GM12878 (cell line): ENCODE measurements around the gene LYZL1.

Experiments used
- CREB1 ChIP-seq: IDR thresholded peaks from 2 replicates; pipeline ENCODE4 v1.6.1; 2012; ENCODE audit warnings: low read depth, mild to moderate bottlenecking, inconsistent platforms
- CREM ChIP-seq: IDR thresholded peaks from 2 replicates; pipeline ENCODE4 v1.6.1; 2014; ENCODE audit warnings: antibody characterized with exemption, low read depth
- ESRRA ChIP-seq: IDR thresholded peaks from 2 replicates; pipeline ENCODE4 v1.6.1; 2012; ENCODE audit warnings: mild to moderate bottlenecking, low read length, improper control_type of control experiment
- EZH2 ChIP-seq: IDR thresholded peaks from 2 replicates; pipeline ENCODE4 v1.6.1; 2012; ENCODE audit warnings: low read depth, mild to moderate bottlenecking, control low read depth, inconsistent platforms, low read length, borderline replicate concordance; ENCODE audit not compliant: control insufficient read depth
- GATAD2B ChIP-seq: fragments of 450-650 bp; conservative IDR thresholded peaks from 2 replicates; pipeline ENCODE4 v1.6.1; 2017; ENCODE audit warnings: low read depth, mild to moderate bottlenecking, moderate library complexity
- POLR2A ChIP-seq: IDR thresholded peaks from 2 replicates; pipeline ENCODE4 v1.6.1; 2011; ENCODE audit warnings: low read depth, mild to moderate bottlenecking, low read length
- RCOR1 ChIP-seq: conservative IDR thresholded peaks from 2 replicates; pipeline ENCODE4 v1.6.1; 2012; ENCODE audit warnings: low read depth, low read length, improper control_type of control experiment
- SRF ChIP-seq, 2 experiments: IDR thresholded peaks; 2 replicates each; pipeline ENCODE4 v1.6.1; 2011; ENCODE audit warnings: low read depth in 2 of 2, low read length in 2 of 2, mild to moderate bottlenecking in 1 of 2, moderate library complexity in 1 of 2
- TCF12 ChIP-seq: IDR thresholded peaks from 2 replicates; pipeline ENCODE4 v1.6.1; 2011; ENCODE audit warnings: low read depth, mild to moderate bottlenecking, low read length
- TF ChIP-seq, protein P1 (sequence below), 3 experiments: IDR thresholded peaks in 2 of 3; conservative IDR thresholded peaks in 1 of 3; 2 replicates each; pipeline ENCODE4 v1.5.1; 2011; ENCODE audit warnings: low read depth in 3 of 3, low read length in 3 of 3, mild to moderate bottlenecking in 3 of 3, control low read depth in 2 of 3, moderate library complexity in 2 of 3, inconsistent platforms in 1 of 3, mixed read lengths in 1 of 3; ENCODE audit not compliant: control insufficient read depth in 2 of 3, insufficient read depth in 1 of 3; ENCODE audit errors: extremely low read depth in 1 of 3
- TF ChIP-seq, protein P2 (sequence below): fragments of 450-650 bp; formaldehyde crosslinking; IDR thresholded peaks from 2 replicates; pipeline ENCODE4 v1.4.0; 2022; ENCODE audit warnings: mild to moderate bottlenecking, moderate library complexity
- TF ChIP-seq, protein P3 (sequence below): fragments of 450-650 bp; IDR thresholded peaks from 2 replicates; pipeline ENCODE4 v1.6.1; 2017; ENCODE audit warnings: mild to moderate bottlenecking

DNA sequence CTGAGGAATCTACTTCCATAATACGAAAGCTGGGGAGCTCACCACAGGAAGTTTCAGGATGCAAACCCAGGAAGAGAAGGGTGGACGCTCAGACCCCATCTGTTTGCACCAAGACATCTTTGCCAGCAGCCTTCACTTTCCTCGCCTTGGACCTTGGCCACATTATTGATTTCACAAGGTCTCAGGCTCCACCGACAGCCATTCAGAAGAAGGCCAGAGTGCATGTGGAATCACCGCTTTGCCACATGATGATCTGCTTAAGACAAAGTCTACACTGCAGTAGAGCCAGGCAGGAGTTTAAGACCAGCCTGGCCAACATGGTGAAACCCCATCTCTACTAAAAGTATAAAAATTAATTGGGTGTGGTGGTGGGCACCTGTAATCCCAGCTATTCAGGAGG lies 60.0 kb downstream of the LYZL1 start:
- TF ChIP-seq EZH2 (no peak), CREB1 (no peak), CREM (no peak), GATAD2B (no peak), SRF (IDR thresholded peaks at IDR 0.05; ENCODE audit: low read depth in 2 of 2, low read length in 2 of 2) (no peak), ESRRA (no peak), POLR2A (no peak), RCOR1 (no peak), TCF12 (no peak)
- TF ChIP-seq, protein P1, sequence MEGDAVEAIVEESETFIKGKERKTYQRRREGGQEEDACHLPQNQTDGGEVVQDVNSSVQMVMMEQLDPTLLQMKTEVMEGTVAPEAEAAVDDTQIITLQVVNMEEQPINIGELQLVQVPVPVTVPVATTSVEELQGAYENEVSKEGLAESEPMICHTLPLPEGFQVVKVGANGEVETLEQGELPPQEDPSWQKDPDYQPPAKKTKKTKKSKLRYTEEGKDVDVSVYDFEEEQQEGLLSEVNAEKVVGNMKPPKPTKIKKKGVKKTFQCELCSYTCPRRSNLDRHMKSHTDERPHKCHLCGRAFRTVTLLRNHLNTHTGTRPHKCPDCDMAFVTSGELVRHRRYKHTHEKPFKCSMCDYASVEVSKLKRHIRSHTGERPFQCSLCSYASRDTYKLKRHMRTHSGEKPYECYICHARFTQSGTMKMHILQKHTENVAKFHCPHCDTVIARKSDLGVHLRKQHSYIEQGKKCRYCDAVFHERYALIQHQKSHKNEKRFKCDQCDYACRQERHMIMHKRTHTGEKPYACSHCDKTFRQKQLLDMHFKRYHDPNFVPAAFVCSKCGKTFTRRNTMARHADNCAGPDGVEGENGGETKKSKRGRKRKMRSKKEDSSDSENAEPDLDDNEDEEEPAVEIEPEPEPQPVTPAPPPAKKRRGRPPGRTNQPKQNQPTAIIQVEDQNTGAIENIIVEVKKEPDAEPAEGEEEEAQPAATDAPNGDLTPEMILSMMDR (IDR thresholded peaks at IDR 0.05 in 2 of 3, conservative IDR thresholded peaks at IDR 0.05 in 1 of 3; ENCODE audit: control insufficient read depth in 2 of 3, extremely low read depth in 1 of 3, insufficient read depth in 1 of 3, low read depth in 3 of 3, low read length in 3 of 3): no peak
- TF ChIP-seq, protein P2, sequence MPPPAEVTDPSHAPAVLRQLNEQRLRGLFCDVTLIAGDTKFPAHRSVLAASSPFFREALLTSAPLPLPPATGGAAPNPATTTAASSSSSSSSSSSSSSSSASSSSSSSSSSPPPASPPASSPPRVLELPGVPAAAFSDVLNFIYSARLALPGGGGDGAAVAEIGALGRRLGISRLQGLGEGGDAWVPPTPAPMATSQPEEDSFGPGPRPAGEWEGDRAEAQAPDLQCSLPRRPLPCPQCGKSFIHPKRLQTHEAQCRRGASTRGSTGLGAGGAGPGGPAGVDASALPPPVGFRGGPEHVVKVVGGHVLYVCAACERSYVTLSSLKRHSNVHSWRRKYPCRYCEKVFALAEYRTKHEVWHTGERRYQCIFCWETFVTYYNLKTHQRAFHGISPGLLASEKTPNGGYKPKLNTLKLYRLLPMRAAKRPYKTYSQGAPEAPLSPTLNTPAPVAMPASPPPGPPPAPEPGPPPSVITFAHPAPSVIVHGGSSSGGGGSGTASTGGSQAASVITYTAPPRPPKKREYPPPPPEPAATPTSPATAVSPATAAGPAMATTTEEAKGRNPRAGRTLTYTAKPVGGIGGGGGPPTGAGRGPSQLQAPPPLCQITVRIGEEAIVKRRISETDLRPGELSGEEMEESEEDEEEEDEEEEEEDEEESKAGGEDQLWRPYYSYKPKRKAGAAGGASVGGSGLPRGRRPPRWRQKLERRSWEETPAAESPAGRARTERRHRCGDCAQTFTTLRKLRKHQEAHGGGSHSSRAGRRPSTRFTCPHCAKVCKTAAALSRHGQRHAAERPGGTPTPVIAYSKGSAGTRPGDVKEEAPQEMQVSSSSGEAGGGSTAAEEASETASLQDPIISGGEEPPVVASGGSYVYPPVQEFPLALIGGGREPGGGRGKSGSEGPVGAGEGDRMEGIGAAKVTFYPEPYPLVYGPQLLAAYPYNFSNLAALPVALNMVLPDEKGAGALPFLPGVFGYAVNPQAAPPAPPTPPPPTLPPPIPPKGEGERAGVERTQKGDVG (CRISPR knock-in tag): no peak
- TF ChIP-seq, protein P3, sequence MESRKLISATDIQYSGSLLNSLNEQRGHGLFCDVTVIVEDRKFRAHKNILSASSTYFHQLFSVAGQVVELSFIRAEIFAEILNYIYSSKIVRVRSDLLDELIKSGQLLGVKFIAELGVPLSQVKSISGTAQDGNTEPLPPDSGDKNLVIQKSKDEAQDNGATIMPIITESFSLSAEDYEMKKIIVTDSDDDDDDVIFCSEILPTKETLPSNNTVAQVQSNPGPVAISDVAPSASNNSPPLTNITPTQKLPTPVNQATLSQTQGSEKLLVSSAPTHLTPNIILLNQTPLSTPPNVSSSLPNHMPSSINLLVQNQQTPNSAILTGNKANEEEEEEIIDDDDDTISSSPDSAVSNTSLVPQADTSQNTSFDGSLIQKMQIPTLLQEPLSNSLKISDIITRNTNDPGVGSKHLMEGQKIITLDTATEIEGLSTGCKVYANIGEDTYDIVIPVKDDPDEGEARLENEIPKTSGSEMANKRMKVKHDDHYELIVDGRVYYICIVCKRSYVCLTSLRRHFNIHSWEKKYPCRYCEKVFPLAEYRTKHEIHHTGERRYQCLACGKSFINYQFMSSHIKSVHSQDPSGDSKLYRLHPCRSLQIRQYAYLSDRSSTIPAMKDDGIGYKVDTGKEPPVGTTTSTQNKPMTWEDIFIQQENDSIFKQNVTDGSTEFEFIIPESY: no peak
